IMR-90 (cell line): ENCODE results near the gene NARF. TPM values are rescaled to one million over a fixed set of nuclear protein-coding genes. Genes with fewer than 3 reads are reported as not detected.
"Not testable (repeated sequence)": the region's sequence is repeated elsewhere in the genome, so short reads cannot be mapped to it uniquely, and the experiment has no call there.

ENCODE experiments used
- ATAC-seq: fragments of 200-7000 bp; cut with Tn5 transposase; 2 replicates; pipeline ENCODE4 v1.9.1; 2020; ENCODE audit warnings: low read depth, mild to moderate bottlenecking, moderate library complexity
- BruUV-seq: library from RNA; stranded (reverse); fragments of 400-500 nt; replicated peaks from 2 replicates; lab custom pipeline; 2021; lab: Mats Ljungman, UMichigan
- CTCF ChIA-PET: fragments of 300-600 bp; formaldehyde crosslinking; extraction: SDS; loops from one replicate; lab custom pipeline; 2021; ENCODE audit warnings: antibody characterized with exemption; lab: Yijun Ruan, JAX
- POLR2A ChIA-PET: fragments of 300-600 bp; sonication (Branson Sonifier 250); formaldehyde crosslinking; loops from one replicate; lab custom pipeline; 2022; ENCODE audit warnings: antibody characterized with exemption; ENCODE audit not compliant: unreplicated experiment; lab: Charles Lee
- DNase-seq: peaks from one replicate; pipeline ENCODE4 v3.0.0; 2013
- H2AFZ ChIP-seq: replicated peaks from 2 replicates; pipeline ENCODE3; 2013; ENCODE audit warnings: low read length, mild to moderate bottlenecking; ENCODE audit not compliant: poor library complexity
- H2AK5ac ChIP-seq: 2 replicates; pipeline ENCODE4 v1.6.1; 2013; ENCODE audit warnings: low read depth, low read length, inconsistent platforms
- H2AK9ac ChIP-seq: replicated peaks from 2 replicates; pipeline ENCODE3; 2013; ENCODE audit warnings: mild to moderate bottlenecking, low read depth, low read length, moderate library complexity; ENCODE audit not compliant: poor library complexity
- H2BK120ac ChIP-seq: 2 replicates; pipeline ENCODE4 v1.6.1; 2013; ENCODE audit warnings: low read depth, low read length, inconsistent platforms
- H2BK15ac ChIP-seq: 3 replicates; pipeline ENCODE4 v1.6.1; 2013; ENCODE audit warnings: low read depth, low read length, inconsistent platforms
- H2BK20ac ChIP-seq: 2 replicates; pipeline ENCODE4 v1.6.1; 2013; ENCODE audit warnings: low read depth, mild to moderate bottlenecking, inconsistent platforms, low read length, moderate library complexity
- H2BK5ac ChIP-seq: 2 replicates; pipeline ENCODE4 v1.6.1; 2013; ENCODE audit warnings: mild to moderate bottlenecking, low read depth, low read length, inconsistent platforms; ENCODE audit not compliant: poor library complexity, severe bottlenecking
- H3K14ac ChIP-seq: replicated peaks from 2 replicates; pipeline ENCODE4 v1.6.1; 2013; ENCODE audit warnings: low read depth, low read length, inconsistent platforms
- H3K18ac ChIP-seq: 2 replicates; pipeline ENCODE4 v1.6.1; 2013; ENCODE audit warnings: low read depth, low read length, control low read depth
- H3K23ac ChIP-seq: 2 replicates; pipeline ENCODE4 v1.6.1; 2013; ENCODE audit warnings: low read depth, low read length, inconsistent platforms
- H3K27ac ChIP-seq: 2 replicates; pipeline ENCODE4 v1.5.1; 2013; ENCODE audit warnings: mild to moderate bottlenecking, control low read depth, low read length; ENCODE audit not compliant: insufficient read depth
- H3K27me3 ChIP-seq: 2 replicates; pipeline ENCODE4 v1.6.1; 2013; ENCODE audit warnings: low read length; ENCODE audit not compliant: control insufficient read depth, insufficient read depth
- H3K36me3 ChIP-seq: 2 replicates; pipeline ENCODE4 v1.6.1; 2013; ENCODE audit warnings: low read length, mixed read lengths; ENCODE audit not compliant: control insufficient read depth, insufficient read depth
- H3K4ac ChIP-seq: 2 replicates; pipeline ENCODE4 v1.6.1; 2013; ENCODE audit warnings: low read depth, low read length, inconsistent platforms
- H3K4me1 ChIP-seq: 2 replicates; pipeline ENCODE4 v1.6.1; 2013; ENCODE audit warnings: low read length, mixed read lengths; ENCODE audit not compliant: control insufficient read depth, insufficient read depth
- H3K4me2 ChIP-seq: 2 replicates; pipeline ENCODE4 v1.6.1; 2013; ENCODE audit warnings: low read depth, mild to moderate bottlenecking, control low read depth, low read length, moderate library complexity
- H3K4me3 ChIP-seq: 2 replicates; pipeline ENCODE4 v1.5.1; 2013; ENCODE audit warnings: low read depth, mild to moderate bottlenecking, control low read depth, low read length, moderate library complexity; ENCODE audit not compliant: insufficient read depth
- H3K56ac ChIP-seq: 2 replicates; pipeline ENCODE4 v1.6.1; 2013; ENCODE audit warnings: low read length, inconsistent platforms; ENCODE audit not compliant: insufficient read depth; ENCODE audit errors: extremely low read depth
- H3K79me1 ChIP-seq, 2 experiments: 2 replicates each; pipeline ENCODE4 v1.6.1; 2013; ENCODE audit warnings: low read length in 2 of 2, inconsistent platforms in 1 of 2, low read depth in 1 of 2
- H3K9ac ChIP-seq: 2 replicates; pipeline ENCODE4 v1.6.1; 2013; ENCODE audit warnings: low read depth, low read length, control low read depth
- H3K9me1 ChIP-seq: 2 replicates; pipeline ENCODE4 v1.6.1; 2013; ENCODE audit warnings: low read length, inconsistent platforms; ENCODE audit not compliant: insufficient read depth
- H3K9me3 ChIP-seq: 2 replicates; pipeline ENCODE4 v1.6.1; 2013; ENCODE audit warnings: low read length; ENCODE audit not compliant: control insufficient read depth, insufficient read depth
- H4K20me1 ChIP-seq: 2 replicates; pipeline ENCODE4 v1.6.1; 2013; ENCODE audit warnings: low read length, inconsistent platforms; ENCODE audit not compliant: insufficient read depth
- H4K5ac ChIP-seq: 2 replicates; pipeline ENCODE4 v1.6.1; 2013; ENCODE audit warnings: mild to moderate bottlenecking, low read depth, low read length, control low read depth
- H4K8ac ChIP-seq, 2 experiments: 2 replicates each; pipeline ENCODE4 v1.6.1; 2013; ENCODE audit warnings: low read depth in 2 of 2, low read length in 2 of 2, control low read depth in 1 of 2, inconsistent platforms in 1 of 2
- H4K91ac ChIP-seq: 2 replicates; pipeline ENCODE4 v1.6.1; 2013; ENCODE audit warnings: low read depth, low read length, inconsistent platforms; ENCODE audit not compliant: insufficient read depth
- WGBS, 2 experiments: methylation state at CpG; one replicate each; pipeline versions ENCODE4 v1.1.5 to v1.1.7; 2013; ENCODE audit warnings: missing lambda C conversion rate in 2 of 2; ENCODE audit not compliant: insufficient read length in 1 of 2; ENCODE audit errors: extremely low coverage in 2 of 2; 5-methylcytosine and 5-hydroxymethylcytosine counted together
- dilution Hi-C: fragments of 300-500 bp; cut with HindIII; formaldehyde crosslinking; loops from one replicate; pipeline ENCODE4 v1.14.3; 2018; ENCODE audit warnings: low sequenced_read_pairs; ENCODE audit not compliant: unreplicated experiment
- in situ Hi-C: fragments of 300-500 bp; cut with MboI; formaldehyde crosslinking; loops from 3 replicates; pipeline ENCODE4 v1.14.3; 2019; ENCODE audit warnings: low sequenced_read_pairs, inconsistent platforms, mixed read lengths
- intact Hi-C: fragments of 100-400 bp; cut with micrococcal nuclease; formaldehyde crosslinking; loops from 2 replicates; pipeline ENCODE4 v1.10.0; 2022
- polyA plus RNA-seq, 3 experiments: library from polyadenylated mRNA; depleted of rRNA; stranded (reverse); fragments of >200 nt; gene quantifications; 2 replicates each; pipeline ENCODE4 v1.2.3, GENCODE V29; 2012; ENCODE audit warnings: low replicate concordance in 1 of 3
- total RNA-seq: library from RNA; depleted of rRNA; stranded (reverse); fragments of >200 nt; gene quantifications from 2 replicates; pipeline ENCODE4 v1.2.3, GENCODE V29; 2012

The NARF gene
- total and polyA plus RNA-seq, 2 of the 4 experiments (the other 2 are of a cell fraction), result 83.7 to 94.8 TPM

- in situ Hi-C loops, H2AFZ ChIP-seq, H3K56ac ChIP-seq, H3K9ac ChIP-seq, H3K18ac ChIP-seq, H2BK5ac ChIP-seq, DNase-seq, H4K8ac ChIP-seq, H2BK15ac ChIP-seq, H2BK20ac ChIP-seq, H3K27me3 ChIP-seq, H2AK5ac ChIP-seq, H3K4me2 ChIP-seq, dilution Hi-C loops, H3K23ac ChIP-seq, H2AK9ac ChIP-seq, intact Hi-C loops, H3K27ac ChIP-seq, CTCF ChIA-PET, H4K20me1 ChIP-seq, H3K14ac ChIP-seq, H4K91ac ChIP-seq, H3K4me3 ChIP-seq, ATAC-seq, H3K4ac ChIP-seq, H3K9me3 ChIP-seq, BruUV-seq, POLR2A ChIA-PET, H2BK120ac ChIP-seq, H4K5ac ChIP-seq, H3K36me3 ChIP-seq: not testable (repeated sequence)
- WGBS, 2 experiments, result no CpG with 5 or more reads among the region's 7 CpGs
- peaks cover 13% of the 10 kb centered on the region; the same call in 1 of the 2 replicates for H3K9me1 ChIP-seq
- H3K79me1 ChIP-seq, result peaks cover 20 to 36% of the 10 kb centered on the region in 2 experiments; a peak in 3 of 4 replicates
- peaks cover 14% of the 10 kb centered on the region for H3K4me1 ChIP-seq
Measured at GRCh38 chr17:82453151-82453550, 5.4 kb upstream of the NARF start.

GRCh38 chr17:82453706-82454105 lies 4.8 kb upstream of the NARF start:
- in situ Hi-C loops, H3K23ac ChIP-seq, dilution Hi-C loops, intact Hi-C loops, DNase-seq, H2BK15ac ChIP-seq, H3K4me3 ChIP-seq, ATAC-seq, H2BK5ac ChIP-seq, H3K18ac ChIP-seq, H4K20me1 ChIP-seq, H3K36me3 ChIP-seq, H3K9me3 ChIP-seq, H3K27ac ChIP-seq, CTCF ChIA-PET, POLR2A ChIA-PET, H4K8ac ChIP-seq, H2AK5ac ChIP-seq, H4K5ac ChIP-seq, H2AFZ ChIP-seq, H3K9ac ChIP-seq, H2BK20ac ChIP-seq, H2AK9ac ChIP-seq, H3K56ac ChIP-seq, H3K14ac ChIP-seq, H4K91ac ChIP-seq, H2BK120ac ChIP-seq, H3K27me3 ChIP-seq, H3K4ac ChIP-seq, H3K4me2 ChIP-seq, BruUV-seq: not testable (repeated sequence)
- peaks cover 20 to 34% of the 10 kb centered on the region in 2 experiments; a peak in 3 of 4 replicates for H3K79me1 ChIP-seq
- 80% methylated on average over 2 of the region's 21 CpGs; no CpG with 5 or more reads in 1 of the 2 experiments for WGBS, 2 experiments
- H3K4me1 ChIP-seq, result peaks cover 14% of the 10 kb centered on the region
- peaks cover 13% of the 10 kb centered on the region; the same call in 1 of the 2 replicates for H3K9me1 ChIP-seq
